Hindlimb muscle (tissue), 1 donor: Measurements from ENCODE around the gene ENPP1. TPM values are rescaled to one million over a fixed set of nuclear protein-coding genes. Genes with fewer than 3 reads are reported as not detected.

Source experiments
- DNase-seq: peaks from one replicate; pipeline ENCODE4 v3.0.0-alpha.2; 2013
- polyA plus RNA-seq: library from polyadenylated mRNA; unstranded; fragments of 120-200 nt; gene quantifications from one replicate; pipeline ENCODE4 v1.2.1, GENCODE V29; 2013; ENCODE audit not compliant: insufficient read length

ENPP1 gene
- polyA plus RNA-seq, 1 donor = 11.0 TPM

- peak; percentile 77 for DNase-seq
These were observed 19.8 kb upstream of the ENPP1 start for GRCh38 chr6:131787766-131788712.

GRCh38 chr6:131789219-131789618 is 18.6 kb upstream of the ENPP1 start:
- no peak for DNase-seq

- no peak for DNase-seq
These were observed 16.3 kb upstream of the ENPP1 start for GRCh38 chr6:131791476-131791875.

- no peak for DNase-seq
These were observed 15.7 kb upstream of the ENPP1 start for GRCh38 chr6:131792091-131792496.

- DNase-seq = no peak
These were observed 12.5 kb upstream of the ENPP1 start for GRCh38 chr6:131795366-131795765.

GRCh38 chr6:131802347-131802746 is 5.5 kb upstream of the ENPP1 start:
- DNase-seq = no peak

- no peak for DNase-seq
These were observed 4.6 kb upstream of the ENPP1 start for GRCh38 chr6:131803007-131803769.

GRCh38 chr6:131804131-131804530 is 3.7 kb upstream of the ENPP1 start:
- no peak for DNase-seq

GRCh38 chr6:131807321-131807643 is 538 bp upstream of the ENPP1 start:
- peak; percentile 16 for DNase-seq

GRCh38 chr6:131808460-131809269 is 845 bp downstream of the ENPP1 start:
- no peak for DNase-seq

GRCh38 chr6:131811500-131811899 is 3.7 kb downstream of the ENPP1 start:
- no peak for DNase-seq

GRCh38 chr6:131813991-131814390 is 6.2 kb downstream of the ENPP1 start:
- DNase-seq = no peak

- no peak for DNase-seq
These were observed 9.0 kb downstream of the ENPP1 start for GRCh38 chr6:131816869-131817268.

- DNase-seq = peak; percentile 10
These were observed 11.8 kb downstream of the ENPP1 start for GRCh38 chr6:131819572-131820124.

GRCh38 chr6:131821010-131821807 is 13.4 kb downstream of the ENPP1 start:
- DNase-seq = no peak

- no peak for DNase-seq
These were observed 14.3 kb downstream of the ENPP1 start for GRCh38 chr6:131822119-131822518.

GRCh38 chr6:131823276-131823902 is 15.6 kb downstream of the ENPP1 start:
- no peak for DNase-seq

- DNase-seq = no peak
These were observed 18.1 kb downstream of the ENPP1 start for GRCh38 chr6:131825946-131826345.

GRCh38 chr6:131828080-131828479 is 20.3 kb downstream of the ENPP1 start:
- DNase-seq = no peak

GRCh38 chr6:131828951-131829350 is 21.1 kb downstream of the ENPP1 start:
- DNase-seq = no peak

- DNase-seq = no peak
These were observed 23.6 kb downstream of the ENPP1 start for GRCh38 chr6:131831392-131831791.
